NCI-H128 (cell line): Measurements from ENCODE around the gene ZNF224.
"Not testable (repeated sequence)": the region's sequence is repeated elsewhere in the genome, so short reads cannot be mapped to it uniquely, and the experiment has no call there.

Experiments
- DNase-seq: peaks from one replicate; lab custom pipeline; 2025; ENCODE audit not compliant: unreplicated experiment; lab: John Stamatoyannopoulos, UW

Gene ZNF224

DNA sequence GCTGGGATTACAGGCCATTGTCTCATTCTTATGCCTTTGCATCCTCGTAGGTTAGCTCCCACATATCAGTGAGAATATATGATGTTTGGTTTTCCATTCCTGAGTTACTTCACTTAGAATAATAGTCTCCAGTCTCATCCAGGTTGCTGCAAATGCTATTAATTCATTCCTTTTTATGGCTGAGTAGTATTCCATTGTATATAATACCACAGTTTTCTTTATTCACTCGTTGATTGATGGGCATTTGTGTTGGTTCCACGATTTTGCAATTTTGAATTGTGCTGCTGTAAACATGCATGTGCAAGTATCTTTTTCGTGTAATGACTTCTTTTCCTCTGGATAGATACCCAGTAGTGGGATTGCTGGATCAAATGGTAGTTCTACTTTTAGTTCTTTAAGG, 27.0 kb downstream of the ZNF224 start:
- DNase-seq = not testable (repeated sequence)

DNA sequence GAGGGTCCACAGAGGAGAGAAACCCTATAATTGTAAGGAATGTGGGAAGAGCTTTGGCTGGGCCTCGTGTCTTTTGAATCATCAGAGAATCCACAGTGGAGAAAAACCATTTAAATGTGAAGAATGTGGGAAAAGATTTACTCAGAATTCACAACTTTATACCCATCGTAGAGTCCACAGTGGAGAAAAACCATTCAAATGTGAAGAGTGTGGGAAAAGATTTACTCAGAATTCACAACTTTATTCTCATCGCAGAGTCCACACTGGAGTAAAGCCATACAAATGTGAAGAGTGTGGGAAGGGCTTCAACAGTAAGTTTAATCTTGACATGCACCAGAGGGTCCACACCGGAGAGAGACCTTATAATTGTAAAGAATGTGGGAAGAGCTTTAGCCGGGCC, 37.8 kb downstream of the ZNF224 start:
- no peak for DNase-seq

DNA sequence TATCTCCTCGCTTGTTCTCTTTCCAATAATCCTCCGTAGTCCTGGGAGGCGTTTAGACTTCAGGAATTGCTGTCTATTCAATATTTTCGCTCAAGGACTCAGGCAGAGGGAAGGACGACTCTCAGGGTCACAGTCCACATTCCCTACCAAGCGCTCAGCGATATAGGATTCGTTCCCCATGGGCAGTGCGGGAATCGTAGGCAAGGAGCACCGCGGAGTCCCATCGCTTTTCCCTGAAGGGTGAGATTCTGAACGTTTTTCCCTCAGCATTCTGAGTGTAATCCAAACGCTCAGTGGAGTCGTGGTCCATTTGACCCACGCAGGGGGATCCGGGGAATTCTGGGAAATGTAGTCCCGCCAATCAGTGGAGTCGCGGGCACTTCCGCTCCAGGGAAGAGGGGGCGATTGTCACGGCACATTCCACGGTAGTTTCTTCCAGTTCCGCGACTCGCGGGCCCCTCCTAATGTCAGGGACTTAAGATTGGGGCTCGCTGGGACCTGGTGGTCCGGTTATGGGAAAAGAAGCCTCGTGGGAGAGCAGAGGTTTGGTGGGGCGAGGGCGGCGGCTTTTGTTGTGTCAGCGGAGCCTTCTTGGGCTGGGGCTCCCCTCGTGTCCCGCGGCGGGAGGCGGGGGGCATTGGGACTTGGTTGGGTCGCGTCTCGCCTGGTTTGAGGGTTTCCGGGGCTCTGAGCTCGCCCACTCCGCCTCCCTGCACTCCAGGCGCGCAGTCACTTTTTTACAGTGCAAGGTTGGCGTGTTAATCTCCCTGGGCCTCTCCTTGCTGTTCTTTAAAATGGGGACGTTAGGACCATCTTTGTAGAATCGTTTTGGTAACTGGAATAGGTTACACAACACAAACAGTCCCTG, 47.3 kb downstream of the ZNF224 start, which contains the start of gene ZNF234:
Gene ZNF234 (plus strand): TSS at position 364 of the 868 bp plus-strand sequence. CDS start 3,079 bp downstream, outside the sequence.
- DNase-seq = peak; percentile 16

DNA sequence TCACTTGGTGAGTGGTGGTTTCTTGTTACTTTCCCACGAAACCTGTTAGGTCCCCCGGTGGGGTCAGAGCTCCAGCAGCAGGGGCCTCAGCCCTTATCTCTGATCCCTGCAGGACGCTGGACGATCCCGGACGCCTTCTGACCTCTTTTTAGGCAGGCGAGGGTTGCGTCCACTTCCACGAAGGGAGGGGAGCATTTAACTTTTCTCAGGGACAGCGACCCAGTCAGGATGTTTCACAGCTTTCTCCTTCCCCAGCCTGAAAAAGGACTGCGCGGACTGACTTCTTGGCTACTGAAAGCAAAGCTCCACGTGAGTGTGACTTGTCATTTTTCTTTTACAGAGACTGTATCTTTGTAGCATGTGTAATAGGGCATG, 47.9 kb downstream of the ZNF224 start:
- DNase-seq = no peak

DNA sequence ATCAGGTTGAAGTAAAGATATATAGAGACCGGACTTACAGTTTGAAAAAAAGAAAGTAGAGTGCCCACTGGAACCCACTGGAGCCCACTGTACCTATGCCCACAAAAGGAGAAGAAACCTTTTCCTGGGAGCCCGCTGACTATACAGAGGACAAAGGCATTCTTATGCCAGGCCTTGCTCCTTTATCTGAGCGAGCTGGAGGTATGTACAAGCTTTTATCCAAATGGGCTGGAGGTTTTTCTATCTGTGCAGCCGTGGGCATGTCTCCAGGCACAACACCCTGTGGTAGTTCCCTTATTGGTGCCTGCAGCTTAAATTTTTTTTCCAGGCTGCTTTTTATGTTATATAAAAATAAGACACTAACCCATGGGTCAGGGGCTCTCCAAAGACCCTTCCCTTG, 55.6 kb downstream of the ZNF224 start:
- DNase-seq = no peak

DNA sequence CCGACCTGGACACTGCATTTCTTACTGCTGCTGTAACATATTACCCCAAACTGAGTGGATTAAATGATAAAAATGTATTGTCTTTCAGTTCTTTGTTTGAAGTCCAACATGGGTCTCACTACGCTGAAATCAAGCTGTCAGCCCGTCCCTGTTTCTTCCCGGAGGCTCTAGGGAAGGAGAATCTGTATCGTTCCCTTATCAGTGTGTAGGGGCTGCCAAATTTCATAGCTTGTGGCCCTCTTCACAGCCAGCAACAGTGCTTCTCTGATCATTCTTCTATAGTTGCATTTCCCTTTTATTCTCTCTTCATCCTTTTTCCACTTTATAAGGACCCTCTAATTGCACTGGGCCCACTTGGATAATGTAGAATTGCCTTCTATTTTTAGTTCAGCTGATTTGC, 57.3 kb downstream of the ZNF224 start:
- no peak for DNase-seq

DNA sequence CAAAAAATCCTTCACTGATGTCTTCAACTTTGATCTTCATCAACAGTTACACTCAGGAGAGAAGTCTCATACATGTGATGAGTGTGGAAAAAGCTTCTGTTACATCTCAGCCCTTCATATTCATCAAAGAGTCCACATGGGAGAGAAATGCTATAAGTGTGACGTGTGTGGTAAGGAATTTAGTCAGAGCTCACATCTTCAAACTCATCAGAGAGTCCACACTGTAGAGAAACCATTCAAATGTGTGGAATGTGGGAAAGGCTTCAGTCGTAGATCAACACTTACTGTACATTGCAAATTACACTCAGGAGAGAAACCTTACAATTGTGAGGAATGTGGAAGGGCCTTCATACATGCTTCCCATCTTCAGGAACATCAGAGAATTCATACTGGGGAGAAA, 62.3 kb downstream of the ZNF224 start:
- DNase-seq = no peak
